Stimulated activated naive CD8-positive, alpha-beta T cell treated with anti-CD3 and anti-CD28 coated beads, Interleukin-15, Interleukin-2, amounts not matched to agents 100 ng/mL and 50 ng/mL, for 24 hours (primary cell): ENCODE measurements around the gene CLDN7.

Source experiments
- H3K27ac Mint-ChIP-seq: one replicate; pipeline ENCODE4 v1.8.0; 2021; ENCODE audit warnings: mild to moderate bottlenecking, mixed read lengths
- H3K27me3 Mint-ChIP-seq: one replicate; pipeline ENCODE4 v1.8.0; 2021; ENCODE audit warnings: mixed read lengths
- H3K36me3 Mint-ChIP-seq: one replicate; pipeline ENCODE4 v1.8.0; 2021; ENCODE audit warnings: low read depth, mixed read lengths
- H3K4me1 Mint-ChIP-seq: one replicate; pipeline ENCODE4 v1.8.0; 2021; ENCODE audit warnings: low read depth, mixed read lengths
- H3K4me3 Mint-ChIP-seq: one replicate; pipeline ENCODE4 v1.8.0; 2021; ENCODE audit warnings: mild to moderate bottlenecking, mixed read lengths
- H3K9me3 Mint-ChIP-seq: one replicate; pipeline ENCODE4 v1.8.0; 2021; ENCODE audit warnings: mixed read lengths

The CLDN7 gene

DNA sequence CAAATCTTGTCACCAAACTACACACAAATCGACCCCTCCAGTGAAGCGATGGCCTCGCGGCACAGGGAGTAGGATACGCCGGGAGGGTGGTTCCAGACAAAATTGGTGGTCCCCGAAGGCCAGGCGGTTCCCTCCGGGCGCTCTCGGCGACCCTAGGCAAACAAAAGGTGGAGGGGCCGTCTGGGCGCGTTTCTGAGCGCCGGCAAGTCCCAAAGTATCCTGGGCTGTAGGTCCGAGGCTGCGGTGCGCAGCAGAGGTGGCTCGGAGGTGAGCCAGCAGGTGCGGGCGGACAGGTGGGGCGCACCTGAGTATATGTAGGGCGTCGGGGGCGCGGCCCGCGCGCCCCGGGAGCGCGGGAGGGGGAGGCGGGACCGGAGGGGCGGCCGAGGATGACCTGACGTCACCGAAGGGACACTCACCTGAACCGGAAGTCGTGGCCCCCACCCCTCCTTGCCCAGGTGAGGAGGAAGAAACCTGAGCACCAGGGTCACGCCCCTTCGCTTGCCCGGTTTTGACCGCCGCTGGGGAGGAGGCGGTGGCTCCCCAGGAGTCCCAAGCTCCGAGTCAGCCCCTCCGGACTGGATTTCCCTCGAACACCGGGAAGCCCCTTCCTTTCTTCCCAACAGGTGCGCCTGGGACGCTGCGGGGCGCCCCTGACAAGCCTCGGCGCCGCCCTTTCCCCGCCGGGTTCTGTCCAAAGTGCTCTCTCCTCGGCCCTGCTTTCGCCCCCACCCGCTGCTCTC is at the start of gene CLDN7:
Gene CLDN7, minus strand, starts transcription at position 287 of the 743 bp plus-strand sequence. CDS start 435 bp downstream, outside the sequence.
- H3K9me3 Mint-ChIP-seq, result no peaks in the 10 kb centered on the region
- H3K27ac Mint-ChIP-seq, result peak within 1 kb of the TSS; percentile 71
- peaks cover 33% of the 10 kb centered on the region for H3K4me1 Mint-ChIP-seq
- H3K4me3 Mint-ChIP-seq, result peak within 1 kb of the TSS; percentile 67
- H3K27me3 Mint-ChIP-seq, result peaks cover 19% of the 10 kb centered on the region
- peaks cover 13% of the 10 kb centered on the region for H3K36me3 Mint-ChIP-seq

DNA sequence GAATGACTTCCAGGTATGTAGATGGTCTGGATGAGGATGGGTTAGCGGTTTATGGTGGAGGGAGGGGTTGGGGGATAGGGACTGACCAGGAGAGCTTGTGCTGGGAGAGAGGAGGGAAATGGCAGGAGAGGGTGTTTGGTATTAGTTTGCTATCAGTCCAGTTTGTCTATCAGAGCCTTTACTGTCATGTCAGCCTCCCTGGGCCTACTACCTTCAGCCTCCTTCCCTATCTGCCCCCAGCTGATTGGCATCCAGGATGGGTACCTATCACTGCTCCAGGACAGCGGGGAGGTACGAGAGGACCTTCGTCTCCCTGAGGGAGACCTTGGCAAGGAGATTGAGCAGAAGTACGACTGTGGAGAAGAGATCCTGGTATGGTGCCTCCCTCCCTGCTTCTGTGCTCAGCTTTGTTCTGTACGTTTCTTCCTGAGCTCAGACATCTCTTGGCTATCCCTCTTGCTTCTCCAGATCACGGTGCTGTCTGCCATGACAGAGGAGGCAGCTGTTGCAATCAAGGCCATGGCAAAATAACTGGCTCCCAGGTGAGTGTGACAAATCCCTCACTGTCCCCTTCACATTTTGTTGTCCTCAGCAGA is 48.9 kb upstream of the CLDN7 start:
- Mint-ChIP-seq H3K9me3 (no peaks in the 10 kb centered on the region), H3K27me3 (no peaks in the 10 kb centered on the region), H3K4me1 (peaks cover 72% of the 10 kb centered on the region), H3K27ac (peak overlapping the region; percentile 100), H3K4me3 (peak overlapping the region; percentile 98), H3K36me3 (peaks cover 69% of the 10 kb centered on the region)

DNA sequence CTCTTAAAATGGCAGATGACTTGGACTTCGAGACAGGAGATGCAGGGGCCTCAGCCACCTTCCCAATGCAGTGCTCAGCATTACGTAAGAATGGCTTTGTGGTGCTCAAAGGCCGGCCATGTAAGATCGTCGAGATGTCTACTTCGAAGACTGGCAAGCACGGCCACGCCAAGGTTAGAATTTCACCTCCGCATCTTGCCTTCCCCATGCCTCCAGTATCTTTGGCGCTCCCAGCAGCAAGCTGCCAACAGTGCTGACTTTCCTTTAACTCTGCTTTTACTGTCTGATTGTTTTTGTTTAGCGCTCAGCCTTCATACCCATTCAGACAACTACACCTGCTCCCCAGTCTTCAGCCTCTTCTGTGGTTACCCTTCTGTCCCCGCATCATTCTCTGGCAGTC is 47.4 kb upstream of the CLDN7 start:
- Mint-ChIP-seq H3K4me3 (peak overlapping the region; percentile 98), H3K27ac (peak overlapping the region; percentile 100), H3K36me3 (peaks cover 68% of the 10 kb centered on the region), H3K27me3 (no peaks in the 10 kb centered on the region), H3K4me1 (peaks cover 70% of the 10 kb centered on the region), H3K9me3 (no peaks in the 10 kb centered on the region)

GRCh38 chr17:7308625-7309433 is 46.6 kb upstream of the CLDN7 start:
- Mint-ChIP-seq H3K9me3 (no peaks in the 10 kb centered on the region), H3K4me3 (peak overlapping the region; percentile 98), H3K27ac (peak overlapping the region; percentile 100), H3K27me3 (no peaks in the 10 kb centered on the region), H3K4me1 (peaks cover 62% of the 10 kb centered on the region), H3K36me3 (peaks cover 60% of the 10 kb centered on the region)

GRCh38 chr17:7307686-7308624 is 45.7 kb upstream of the CLDN7 start:
- Mint-ChIP-seq H3K36me3 (peaks cover 51% of the 10 kb centered on the region), H3K4me3 (peak overlapping the region; percentile 98)

GRCh38 chr17:7306911-7307685 is 44.8 kb upstream of the CLDN7 start, which contains the start of gene EIF5A:
Gene EIF5A (plus strand): TSS chr17:7307628. CDS start chr17:7309636, 2,008 bp downstream.
- peaks cover 45% of the 10 kb centered on the region for H3K4me1 Mint-ChIP-seq
- H3K27me3 Mint-ChIP-seq, result peaks cover under 1% of the 10 kb centered on the region
- peak within 1 kb of the TSS; percentile 100 for H3K27ac Mint-ChIP-seq
- no peaks in the 10 kb centered on the region for H3K9me3 Mint-ChIP-seq
- H3K36me3 Mint-ChIP-seq, result peaks cover 43% of the 10 kb centered on the region
- H3K4me3 Mint-ChIP-seq, result peak within 1 kb of the TSS; percentile 98

More at GRCh38 chr17:7307686-7308624, 45.7 kb upstream of the CLDN7 start:
- H3K27me3 Mint-ChIP-seq, result no peaks in the 10 kb centered on the region
- no peaks in the 10 kb centered on the region for H3K9me3 Mint-ChIP-seq
- H3K27ac Mint-ChIP-seq, result peak overlapping the region; percentile 100
- peaks cover 53% of the 10 kb centered on the region for H3K4me1 Mint-ChIP-seq

- peaks cover 4% of the 10 kb centered on the region for H3K27me3 Mint-ChIP-seq
- no peaks in the 10 kb centered on the region for H3K9me3 Mint-ChIP-seq
- no peak overlapping the region for H3K4me3 Mint-ChIP-seq
- H3K4me1 Mint-ChIP-seq, result peaks cover 17% of the 10 kb centered on the region
- H3K36me3 Mint-ChIP-seq, result peaks cover 14% of the 10 kb centered on the region
- no peak overlapping the region for H3K27ac Mint-ChIP-seq
These were observed 41.9 kb upstream of the CLDN7 start for GRCh38 chr17:7304179-7304578.

GRCh38 chr17:7296189-7296861 is 34.0 kb upstream of the CLDN7 start:
- Mint-ChIP-seq H3K9me3 (no peaks in the 10 kb centered on the region), H3K4me3 (peak overlapping the region; percentile 45), H3K36me3 (no peaks in the 10 kb centered on the region), H3K27me3 (peaks cover 31% of the 10 kb centered on the region), H3K27ac (no peak overlapping the region), H3K4me1 (peaks cover 25% of the 10 kb centered on the region)

GRCh38 chr17:7295230-7296180 is 33.2 kb upstream of the CLDN7 start:
- Mint-ChIP-seq H3K36me3 (no peaks in the 10 kb centered on the region), H3K4me3 (peak overlapping the region; percentile 73), H3K4me1 (peaks cover 25% of the 10 kb centered on the region), H3K27me3 (peaks cover 31% of the 10 kb centered on the region), H3K27ac (no peak overlapping the region), H3K9me3 (no peaks in the 10 kb centered on the region)

- Mint-ChIP-seq H3K4me3 (peak within 1 kb of the TSS; percentile 73), H3K36me3 (no peaks in the 10 kb centered on the region), H3K27ac (peak within 1 kb of the TSS; percentile 49), H3K4me1 (peaks cover 25% of the 10 kb centered on the region), H3K27me3 (peaks cover 31% of the 10 kb centered on the region), H3K9me3 (no peaks in the 10 kb centered on the region)
These were observed 32.4 kb upstream of the CLDN7 start, which contains the start of gene YBX2 for GRCh38 chr17:7294614-7295153. Gene YBX2 (minus strand): TSS chr17:7294639. CDS start chr17:7294500, 139 bp downstream.

GRCh38 chr17:7293816-7294613 is 31.7 kb upstream of the CLDN7 start:
- H3K27ac Mint-ChIP-seq, result peak overlapping the region; percentile 49
- no peaks in the 10 kb centered on the region for H3K36me3 Mint-ChIP-seq
- H3K4me3 Mint-ChIP-seq, result peak overlapping the region; percentile 41
- H3K4me1 Mint-ChIP-seq, result peaks cover 25% of the 10 kb centered on the region
- no peaks in the 10 kb centered on the region for H3K9me3 Mint-ChIP-seq
- H3K27me3 Mint-ChIP-seq, result peaks cover 31% of the 10 kb centered on the region
